GM19193 (cell line): ENCODE results near the gene HELZ.

Experiments
- POLR2A ChIP-seq: IDR thresholded peaks from 4 replicates; pipeline ENCODE4 v1.6.1; 2011; ENCODE audit not compliant: insufficient read depth, insufficient read length; ENCODE audit errors: extremely low read depth

The HELZ gene

GRCh38 chr17:67245073-67245693 lies at the start of gene HELZ:
Gene HELZ (minus strand): TSS chr17:67245196. CDS start chr17:67218804, 26,392 bp downstream.
- TF ChIP-seq POLR2A, result peak; percentile 61

- no peak for TF ChIP-seq POLR2A
These were observed 48.5 kb upstream of the HELZ start for GRCh38 chr17:67293251-67294203.

GRCh38 chr17:67290711-67291291 lies 45.8 kb upstream of the HELZ start:
- no peak for TF ChIP-seq POLR2A

- TF ChIP-seq POLR2A, result no peak
These were observed 45.2 kb upstream of the HELZ start for GRCh38 chr17:67290244-67290643.

GRCh38 chr17:67289181-67289876 lies 44.3 kb upstream of the HELZ start:
- no peak for TF ChIP-seq POLR2A

GRCh38 chr17:67285360-67285759 lies 40.4 kb upstream of the HELZ start:
- no peak for TF ChIP-seq POLR2A

GRCh38 chr17:67283731-67284516 lies 38.9 kb upstream of the HELZ start:
- TF ChIP-seq POLR2A, result no peak

- no peak for TF ChIP-seq POLR2A
These were observed 36.7 kb upstream of the HELZ start for GRCh38 chr17:67281743-67282142.

GRCh38 chr17:67281053-67281452 lies 36.1 kb upstream of the HELZ start:
- TF ChIP-seq POLR2A, result no peak

GRCh38 chr17:67280279-67280678 lies 35.3 kb upstream of the HELZ start:
- no peak for TF ChIP-seq POLR2A

GRCh38 chr17:67279115-67279514 lies 34.1 kb upstream of the HELZ start:
- TF ChIP-seq POLR2A, result no peak

GRCh38 chr17:67278363-67278762 lies 33.4 kb upstream of the HELZ start:
- no peak for TF ChIP-seq POLR2A

- TF ChIP-seq POLR2A, result no peak
These were observed 31.1 kb upstream of the HELZ start for GRCh38 chr17:67276075-67276474.

- TF ChIP-seq POLR2A, result no peak
These were observed 29.5 kb upstream of the HELZ start for GRCh38 chr17:67274466-67274865.

GRCh38 chr17:67273900-67274299 lies 28.9 kb upstream of the HELZ start:
- no peak for TF ChIP-seq POLR2A
